ENCODE results near the gene PKNOX2. TPM values are rescaled to one million over a fixed set of nuclear protein-coding genes. Genes with fewer than 3 reads are reported as not detected.
A peak's percentile ranks its signal among the peaks of the same experiment; 100 is the strongest.

The PKNOX2 gene
- total and polyA plus RNA-seq, 9 of the 15 experiments (the other 6 are each of a cell fraction or from before 2014, with no cell fraction given): not detected

DNA sequence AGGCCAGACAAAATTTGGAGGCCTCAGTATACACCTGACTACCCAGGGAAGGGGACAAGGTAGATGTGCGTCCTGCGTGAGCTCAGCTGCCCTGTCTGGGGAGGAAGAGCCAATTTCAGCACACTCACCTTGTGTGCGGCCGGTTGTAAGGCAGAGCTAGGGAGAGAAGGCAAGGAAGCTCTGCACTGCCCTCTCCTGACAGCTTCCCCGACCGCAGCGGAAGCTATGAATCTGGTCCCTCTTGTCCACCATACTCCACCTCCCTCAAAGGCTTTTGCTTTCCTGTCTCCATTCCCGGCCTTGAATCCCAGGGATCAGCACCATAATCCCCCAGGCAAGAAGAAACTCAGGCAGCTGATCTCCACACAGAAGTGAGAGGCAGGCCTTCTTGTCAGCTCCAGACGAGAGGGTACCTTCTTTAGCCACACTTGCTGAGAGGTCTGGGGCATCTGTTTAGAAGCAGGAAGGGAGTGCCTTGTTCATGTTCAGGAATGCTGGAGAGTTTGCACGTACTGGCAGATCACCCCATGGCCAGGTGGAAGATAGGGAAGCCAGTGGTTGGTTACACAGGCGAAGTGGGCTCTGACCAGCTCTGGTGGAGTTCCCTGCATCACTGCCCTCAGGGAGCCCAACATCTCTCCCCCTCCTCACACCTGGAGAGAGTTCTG lies 269.0 kb downstream of the PKNOX2 start (continued):
- no peak for TF ChIP-seq ZHX1 (conservative IDR thresholded peaks at IDR 0.05; ENCODE audit: low read length)
- TF ChIP-seq ARID2 (IDR thresholded peaks at IDR 0.05): 0 out of 2 replicates have a peak, but pooled peaks have one; percentile 22
- TF ChIP-seq ZNF589 (CRISPR knock-in tag; IDR thresholded peaks at IDR 0.05; ENCODE audit: low read depth): no peak
- no peak for TF ChIP-seq TAF15 (IDR thresholded peaks at IDR 0.05; ENCODE audit: low read depth, low read length)
- TF ChIP-seq RFX1 (IDR thresholded peaks at IDR 0.05): no peak
- TF ChIP-seq DPF2 (IDR thresholded peaks at IDR 0.05): no peak
- TF ChIP-seq ESRRA (IDR thresholded peaks at IDR 0.05; ENCODE audit: borderline replicate concordance, low read depth): peak; percentile 60; the same call in 1 of the 2 replicates
- no peak for TF ChIP-seq BCL6 (CRISPR knock-in tag; IDR thresholded peaks at IDR 0.05)
- TF ChIP-seq ZNF77 (CRISPR knock-in tag; IDR thresholded peaks at IDR 0.05): no peak
- no peak for TF ChIP-seq OTX1 (CRISPR knock-in tag; IDR thresholded peaks at IDR 0.05)
- TF ChIP-seq GTF2E2 (tag; IDR thresholded peaks at IDR 0.05): no peak
- no peak for TF ChIP-seq HEY1 (CRISPR knock-in tag; IDR thresholded peaks at IDR 0.05; ENCODE audit: borderline replicate concordance)
- no peak for TF ChIP-seq STAT6 (CRISPR knock-in tag; IDR thresholded peaks at IDR 0.05)
- no peak for TF ChIP-seq SIN3A (IDR thresholded peaks at IDR 0.05; ENCODE audit: borderline replicate concordance in 2 of 2, control insufficient read depth in 1 of 2, low read depth in 2 of 2, low read length in 2 of 2)
- no peak for TF ChIP-seq ZSCAN29 (IDR thresholded peaks at IDR 0.05)
- no peak for TF ChIP-seq ARID4B (CRISPR knock-in tag; IDR thresholded peaks at IDR 0.05)
- no peak for TF ChIP-seq NR1H2 (CRISPR knock-in tag; IDR thresholded peaks at IDR 0.05)
- TF ChIP-seq TBL1XR1 (IDR thresholded peaks at IDR 0.05; ENCODE audit: low read length in 2 of 2): no peak
- 0 out of 3 replicates have a peak, but pooled peaks of 1 of the 2 experiments have one; percentile 45 for TF ChIP-seq CBX3 (IDR thresholded peaks at IDR 0.05; ENCODE audit: borderline replicate concordance in 1 of 2, low read length in 2 of 2)
